ENCODE data around the gene NRN1.

DNA sequence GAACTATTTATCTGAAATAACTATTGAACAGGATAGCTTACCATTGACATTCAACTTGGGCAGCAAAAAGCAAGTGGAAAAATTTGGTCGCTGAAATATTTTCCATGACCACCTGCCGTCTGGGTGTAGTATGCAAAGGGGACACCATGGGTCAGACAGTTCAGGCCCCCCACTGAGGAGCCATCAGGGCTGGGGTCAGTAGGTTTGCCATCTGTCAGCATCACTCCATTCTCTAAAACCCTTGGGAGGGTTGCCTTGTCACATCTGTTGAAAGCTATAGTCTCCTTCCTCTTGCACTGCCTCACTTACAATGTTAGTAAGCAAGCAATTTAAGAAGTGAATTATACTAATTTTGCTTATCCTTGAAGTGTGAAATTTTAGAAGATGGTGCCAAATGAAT is 44.9 kb downstream of the NRN1 start:
- TF ChIP-seq CTCF (IDR thresholded peaks at IDR 0.05) (no peak), POLR2A (IDR thresholded peaks at IDR 0.05) (no peak)
